ENCODE results near the gene OTOF.

- TF ChIP-seq, protein P1, sequence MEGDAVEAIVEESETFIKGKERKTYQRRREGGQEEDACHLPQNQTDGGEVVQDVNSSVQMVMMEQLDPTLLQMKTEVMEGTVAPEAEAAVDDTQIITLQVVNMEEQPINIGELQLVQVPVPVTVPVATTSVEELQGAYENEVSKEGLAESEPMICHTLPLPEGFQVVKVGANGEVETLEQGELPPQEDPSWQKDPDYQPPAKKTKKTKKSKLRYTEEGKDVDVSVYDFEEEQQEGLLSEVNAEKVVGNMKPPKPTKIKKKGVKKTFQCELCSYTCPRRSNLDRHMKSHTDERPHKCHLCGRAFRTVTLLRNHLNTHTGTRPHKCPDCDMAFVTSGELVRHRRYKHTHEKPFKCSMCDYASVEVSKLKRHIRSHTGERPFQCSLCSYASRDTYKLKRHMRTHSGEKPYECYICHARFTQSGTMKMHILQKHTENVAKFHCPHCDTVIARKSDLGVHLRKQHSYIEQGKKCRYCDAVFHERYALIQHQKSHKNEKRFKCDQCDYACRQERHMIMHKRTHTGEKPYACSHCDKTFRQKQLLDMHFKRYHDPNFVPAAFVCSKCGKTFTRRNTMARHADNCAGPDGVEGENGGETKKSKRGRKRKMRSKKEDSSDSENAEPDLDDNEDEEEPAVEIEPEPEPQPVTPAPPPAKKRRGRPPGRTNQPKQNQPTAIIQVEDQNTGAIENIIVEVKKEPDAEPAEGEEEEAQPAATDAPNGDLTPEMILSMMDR (IDR thresholded peaks at IDR 0.05): no peak
- TF ChIP-seq POLR2A (IDR thresholded peaks at IDR 0.05) (no peak), EP300 (IDR thresholded peaks at IDR 0.05) (no peak)
These were observed 35.3 kb upstream of the OTOF start for GRCh38 chr2:26513261-26513660.
